ENCODE measurements around the gene IPO7. TPM values are rescaled to one million over a fixed set of nuclear protein-coding genes. Genes with fewer than 3 reads are reported as not detected.
"Not testable (repeated sequence)": the region's sequence is repeated elsewhere in the genome, so short reads cannot be mapped to it uniquely, and the experiment has no call there.

The IPO7 gene
- total RNA-seq, 1 donor from 2014 or later: 93.4 TPM

GRCh38 chr11:9351321-9351881 is 33.1 kb upstream of the IPO7 start:
- no peaks in the 10 kb centered on the region for H3K9me3 ChIP-seq
- no peak overlapping the region for H3K27ac ChIP-seq
- intact Hi-C loops (cut with DNase I): no loop called here
- H3K36me3 ChIP-seq: no peaks in the 10 kb centered on the region
- DNase-seq (ENCODE audit: low spot score in 2 of 2): no peak
- H3K27me3 ChIP-seq: no peaks in the 10 kb centered on the region
- no peak overlapping the region for H3K4me3 ChIP-seq
- peaks cover 0 to 4% of the 10 kb centered on the region in 2 donors for H3K4me1 ChIP-seq
- TF ChIP-seq CTCF (IDR thresholded peaks at IDR 0.05): no peak

GRCh38 chr11:9357041-9357440 is 27.4 kb upstream of the IPO7 start:
- TF ChIP-seq CTCF (IDR thresholded peaks at IDR 0.05): no peak
- DNase-seq (ENCODE audit: low spot score in 2 of 2): no peak
- H3K27me3 ChIP-seq: no peaks in the 10 kb centered on the region
- no peak overlapping the region for H3K27ac ChIP-seq
- no peaks in the 10 kb centered on the region for H3K9me3 ChIP-seq
- no peaks in the 10 kb centered on the region for H3K36me3 ChIP-seq
- H3K4me3 ChIP-seq: no peak overlapping the region
- H3K4me1 ChIP-seq: no peaks in the 10 kb centered on the region
- intact Hi-C loops (cut with DNase I): no loop called here

GRCh38 chr11:9360862-9361622 is 23.4 kb upstream of the IPO7 start:
- H3K27ac ChIP-seq; DNase-seq (ENCODE audit: low spot score in 2 of 2); H3K36me3 ChIP-seq; H3K4me3 ChIP-seq; H3K9me3 ChIP-seq; H3K27me3 ChIP-seq: not testable (repeated sequence)
- intact Hi-C loops (cut with DNase I): loop anchor here (5.0 kb wide), 2 partner anchors 94 to 206 kb away; partner anchors contain the start of gene DENND5A
- H3K4me1 ChIP-seq: peaks cover 0 to 17% of the 10 kb centered on the region in 2 donors

GRCh38 chr11:9362393-9362863 is 22.0 kb upstream of the IPO7 start:
- Histone ChIP-seq H3K27ac (peak overlapping the region; percentile 97), H3K27me3 (no peaks in the 10 kb centered on the region)
- intact Hi-C loops (cut with DNase I): loop anchor here (5.0 kb wide), 2 partner anchors 95 to 205 kb away; partner anchors contain the start of gene DENND5A

GRCh38 chr11:9363954-9364912 is 20.2 kb upstream of the IPO7 start:
- Histone ChIP-seq H3K27me3 (no peaks in the 10 kb centered on the region), H3K27ac (peak overlapping the region; percentile 97), H3K9me3 (no peaks in the 10 kb centered on the region), H3K4me1 (peaks cover 0 to 17% of the 10 kb centered on the region in 2 donors), H3K36me3 (no peaks in the 10 kb centered on the region), H3K4me3 (peak overlapping the region; percentile 34 to 59)
- intact Hi-C loops (cut with DNase I): loop anchor here (1.0 to 5.0 kb wide), 5 partner anchors 20 to 203 kb away; partner anchors contain the start of genes DENND5A, IPO7, TMEM41B and ZNF143
- TF ChIP-seq CTCF (IDR thresholded peaks at IDR 0.05): no peak
- peak; percentile 89 to 99 for DNase-seq (ENCODE audit: low spot score in 2 of 2)

More at GRCh38 chr11:9362393-9362863, 22.0 kb upstream of the IPO7 start:
- H3K4me3 ChIP-seq: no peak overlapping the region
- DNase-seq (ENCODE audit: low spot score in 2 of 2): no peak
- H3K4me1 ChIP-seq: peaks cover 0 to 17% of the 10 kb centered on the region in 2 donors
- TF ChIP-seq CTCF (IDR thresholded peaks at IDR 0.05): no peak
- no peaks in the 10 kb centered on the region for H3K36me3 ChIP-seq
- H3K9me3 ChIP-seq: no peaks in the 10 kb centered on the region

Data from ascending aorta (tissue), 2 donors.